Vagina (tissue), 2 donors: Measurements from ENCODE around the gene MEGF6. TPM values are rescaled to one million over a fixed set of nuclear protein-coding genes. Genes with fewer than 3 reads are reported as not detected.

Experiments used
- DNase-seq, 2 donors: peaks; one replicate each; pipeline ENCODE4 v3.0.0-alpha.2; 2017; ENCODE audit errors: extremely low spot score in 2 of 2
- H3K27ac ChIP-seq: fragments of 200-600 bp; sonication (generic); one replicate; pipeline ENCODE4 v1.5.1; 2019
- H3K27me3 ChIP-seq: fragments of 200-600 bp; sonication (generic); one replicate; pipeline ENCODE4 v1.5.1; 2019
- H3K36me3 ChIP-seq, 2 donors: fragments of 200-600 bp; sonication (generic); one replicate each; pipeline ENCODE4 v1.5.1; 2017 to 2019
- H3K4me1 ChIP-seq: fragments of 200-600 bp; sonication (generic); one replicate; pipeline ENCODE4 v1.5.1; 2019
- H3K4me3 ChIP-seq, 2 donors: fragments of 200-600 bp; sonication (generic); 1 replicate in 1 of 2; 2 replicates in 1 of 2; pipeline ENCODE4 v1.5.1; 2016 to 2019
- H3K9me3 ChIP-seq: fragments of 200-600 bp; sonication (generic); one replicate; pipeline ENCODE4 v1.5.1; 2019
- POLR2A ChIP-seq, 2 donors: fragments of 450-650 bp; IDR thresholded peaks; one replicate each; pipeline ENCODE4 v1.6.1; 2017; ENCODE audit warnings: antibody characterized with exemption in 2 of 2, mild to moderate bottlenecking in 2 of 2, moderate library complexity in 2 of 2
- POLR2AphosphoS5 ChIP-seq, 2 donors: sonication (generic); formaldehyde crosslinking; IDR thresholded peaks; one replicate each; pipeline ENCODE4 v1.9.0; 2017; ENCODE audit warnings: antibody characterized with exemption in 2 of 2, mild to moderate bottlenecking in 2 of 2, low read depth in 1 of 2; ENCODE audit not compliant: insufficient read depth in 1 of 2
- intact Hi-C: fragments of 100-400 bp; cut with DNase I; formaldehyde crosslinking; loops from one replicate; pipeline ENCODE4 v1.15.1; 2023
- total RNA-seq: library from RNA; depleted of rRNA; stranded (reverse); fragments of >200 nt; gene quantifications from one replicate; pipeline ENCODE4 v1.2.3, GENCODE V29; 2016
- TF ChIP-seq, protein P1 (sequence below), 3 experiments: fragments of 450-650 bp in 2 of 3; fragments of 200-600 bp in 1 of 3; sonication (generic) in 1 of 3; IDR thresholded peaks; one replicate each; pipeline ENCODE4 v1.5.1; 2017 to 2019; ENCODE audit warnings: antibody characterized with exemption in 3 of 3, mild to moderate bottlenecking in 2 of 3, moderate library complexity in 2 of 3

MEGF6 gene
- total RNA-seq, 1 donor from 2014 or later: 37.6 TPM

DNA sequence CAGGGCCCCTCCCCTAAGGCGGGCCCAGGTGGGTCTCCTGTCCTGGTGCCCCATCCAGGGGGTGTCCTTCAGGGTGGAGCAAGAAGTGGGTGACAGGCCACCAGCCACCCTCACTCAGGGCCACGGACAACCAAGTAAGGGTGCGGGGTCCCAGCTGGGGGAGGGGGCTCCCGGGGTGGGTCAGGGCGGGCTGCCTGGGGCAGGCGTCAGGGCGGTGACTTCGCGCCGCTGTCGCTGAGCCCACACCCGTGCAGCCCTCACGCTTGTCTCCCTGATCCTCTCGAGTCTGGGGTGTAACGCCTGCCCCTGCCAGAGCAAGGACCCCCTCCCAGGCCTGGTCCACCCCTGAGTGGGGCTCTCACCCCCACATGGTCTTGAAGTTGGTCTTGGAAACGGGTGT, 134.6 kb downstream of the MEGF6 start:
- no peaks in the 10 kb centered on the region for H3K27me3 ChIP-seq
- H3K4me1 ChIP-seq: peaks cover 34% of the 10 kb centered on the region
- H3K4me3 ChIP-seq: no peak overlapping the region
- H3K36me3 ChIP-seq: no peaks in the 10 kb centered on the region
- no peaks in the 10 kb centered on the region for H3K9me3 ChIP-seq
- intact Hi-C loops: no loop called here
- no peak overlapping the region for H3K27ac ChIP-seq
- no peak for DNase-seq
- TF ChIP-seq, protein P1, sequence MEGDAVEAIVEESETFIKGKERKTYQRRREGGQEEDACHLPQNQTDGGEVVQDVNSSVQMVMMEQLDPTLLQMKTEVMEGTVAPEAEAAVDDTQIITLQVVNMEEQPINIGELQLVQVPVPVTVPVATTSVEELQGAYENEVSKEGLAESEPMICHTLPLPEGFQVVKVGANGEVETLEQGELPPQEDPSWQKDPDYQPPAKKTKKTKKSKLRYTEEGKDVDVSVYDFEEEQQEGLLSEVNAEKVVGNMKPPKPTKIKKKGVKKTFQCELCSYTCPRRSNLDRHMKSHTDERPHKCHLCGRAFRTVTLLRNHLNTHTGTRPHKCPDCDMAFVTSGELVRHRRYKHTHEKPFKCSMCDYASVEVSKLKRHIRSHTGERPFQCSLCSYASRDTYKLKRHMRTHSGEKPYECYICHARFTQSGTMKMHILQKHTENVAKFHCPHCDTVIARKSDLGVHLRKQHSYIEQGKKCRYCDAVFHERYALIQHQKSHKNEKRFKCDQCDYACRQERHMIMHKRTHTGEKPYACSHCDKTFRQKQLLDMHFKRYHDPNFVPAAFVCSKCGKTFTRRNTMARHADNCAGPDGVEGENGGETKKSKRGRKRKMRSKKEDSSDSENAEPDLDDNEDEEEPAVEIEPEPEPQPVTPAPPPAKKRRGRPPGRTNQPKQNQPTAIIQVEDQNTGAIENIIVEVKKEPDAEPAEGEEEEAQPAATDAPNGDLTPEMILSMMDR (IDR thresholded peaks at IDR 0.05): no peak
- TF ChIP-seq POLR2A (IDR thresholded peaks at IDR 0.05) (no peak), POLR2AphosphoS5 (IDR thresholded peaks at IDR 0.05; ENCODE audit: insufficient read depth in 1 of 2, low read depth in 1 of 2) (no peak)

DNA sequence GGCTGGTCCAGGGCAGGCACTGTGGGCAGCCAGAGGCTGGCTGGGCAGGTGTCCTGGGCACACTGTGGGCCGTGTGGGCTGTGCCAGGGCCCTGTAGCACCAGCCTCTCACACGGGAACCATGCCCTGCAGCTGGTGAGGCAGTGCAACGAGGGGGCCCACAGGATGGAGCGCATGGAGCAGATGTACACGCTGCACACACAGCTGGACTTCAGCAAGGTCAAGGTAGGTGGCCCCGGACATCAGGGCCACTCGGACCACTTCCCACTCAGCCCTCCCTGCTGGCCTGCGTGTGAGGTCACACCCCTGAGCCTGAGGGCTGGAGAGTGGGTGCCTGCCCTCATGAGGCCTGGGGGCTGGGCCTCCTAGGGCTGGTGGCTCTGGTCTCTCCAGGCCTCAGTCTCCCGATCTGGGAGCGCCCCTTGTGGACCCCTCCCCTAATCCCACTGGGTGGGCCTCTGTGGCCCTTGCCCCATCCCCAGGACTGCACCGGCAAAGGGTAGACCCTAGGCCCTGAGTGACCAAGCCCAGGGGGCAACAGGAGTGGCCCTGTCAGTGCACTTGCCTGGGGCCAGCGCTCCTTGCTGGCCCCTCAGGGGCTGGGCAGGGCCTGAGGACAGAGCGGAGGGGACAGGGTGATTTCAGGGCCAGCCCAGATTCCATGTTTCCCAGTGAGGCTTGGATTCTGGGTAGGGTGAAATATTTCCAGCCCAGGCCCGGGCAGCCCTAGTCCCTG, 135.3 kb downstream of the MEGF6 start:
- TF ChIP-seq, protein P1 (IDR thresholded peaks at IDR 0.05): no peak
- TF ChIP-seq POLR2A (IDR thresholded peaks at IDR 0.05): no peak
- no peak for TF ChIP-seq POLR2AphosphoS5 (IDR thresholded peaks at IDR 0.05; ENCODE audit: insufficient read depth in 1 of 2, low read depth in 1 of 2)
- no peak overlapping the region for H3K27ac ChIP-seq
- H3K36me3 ChIP-seq: no peaks in the 10 kb centered on the region
- H3K9me3 ChIP-seq: no peaks in the 10 kb centered on the region
- H3K4me3 ChIP-seq: no peak overlapping the region
- no peak for DNase-seq
- H3K4me1 ChIP-seq: peaks cover 35% of the 10 kb centered on the region
- intact Hi-C loops: no loop called here
- H3K27me3 ChIP-seq: no peaks in the 10 kb centered on the region

DNA sequence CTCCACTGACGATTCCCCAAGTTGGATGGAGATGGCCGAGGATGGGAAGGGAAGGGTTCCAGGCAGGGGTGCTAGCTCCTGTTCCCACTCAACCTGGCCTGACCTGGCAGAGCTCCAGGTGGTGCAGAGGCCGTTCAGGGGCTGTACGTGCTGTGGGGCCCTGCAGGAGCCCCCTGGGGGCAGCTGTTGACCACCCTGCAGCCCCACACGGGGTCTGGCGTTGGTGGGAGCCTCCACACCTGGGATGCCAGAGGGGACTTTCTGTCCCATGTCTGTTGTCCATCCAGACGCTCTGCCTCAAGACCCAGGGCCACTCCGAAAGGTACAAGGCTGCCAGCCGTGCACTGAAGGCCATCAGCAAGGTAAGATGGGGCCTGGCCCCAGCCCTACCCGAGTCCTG, 136.9 kb downstream of the MEGF6 start:
- Histone ChIP-seq H3K9me3 (no peaks in the 10 kb centered on the region), H3K27ac (no peak overlapping the region), H3K4me1 (peaks cover 48% of the 10 kb centered on the region), H3K36me3 (no peaks in the 10 kb centered on the region), H3K27me3 (no peaks in the 10 kb centered on the region), H3K4me3 (no peak overlapping the region)
- DNase-seq: no peak
- TF ChIP-seq POLR2AphosphoS5 (IDR thresholded peaks at IDR 0.05; ENCODE audit: insufficient read depth in 1 of 2, low read depth in 1 of 2) (no peak), POLR2A (IDR thresholded peaks at IDR 0.05) (no peak)
- TF ChIP-seq, protein P1 (IDR thresholded peaks at IDR 0.05): no peak
- intact Hi-C loops: no loop called here

DNA sequence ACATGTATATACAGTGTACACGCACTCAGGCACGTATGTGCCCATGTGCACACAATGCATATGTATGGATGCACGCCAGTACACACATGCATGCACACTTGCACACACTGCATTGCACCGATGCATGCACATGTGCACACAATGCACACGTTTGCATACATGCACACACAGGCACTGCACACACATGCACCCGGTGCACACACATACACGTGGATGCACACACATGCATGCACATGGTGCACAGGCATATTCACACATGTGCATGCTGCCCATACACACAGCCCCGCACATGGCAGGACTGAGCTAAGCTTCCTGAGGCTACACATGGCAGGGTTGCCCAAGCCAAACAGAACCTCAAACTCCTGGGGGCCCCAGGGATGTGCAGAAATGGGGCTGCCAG, 137.3 kb downstream of the MEGF6 start:
- intact Hi-C loops: no loop called here
- Histone ChIP-seq H3K27ac (no peak overlapping the region), H3K4me1 (peaks cover 51% of the 10 kb centered on the region), H3K27me3 (no peaks in the 10 kb centered on the region), H3K36me3 (no peaks in the 10 kb centered on the region), H3K4me3 (no peak overlapping the region), H3K9me3 (no peaks in the 10 kb centered on the region)
- TF ChIP-seq, protein P1 (IDR thresholded peaks at IDR 0.05): no peak
- TF ChIP-seq POLR2AphosphoS5 (IDR thresholded peaks at IDR 0.05; ENCODE audit: insufficient read depth in 1 of 2, low read depth in 1 of 2) (no peak), POLR2A (IDR thresholded peaks at IDR 0.05) (no peak)
- no peak for DNase-seq

DNA sequence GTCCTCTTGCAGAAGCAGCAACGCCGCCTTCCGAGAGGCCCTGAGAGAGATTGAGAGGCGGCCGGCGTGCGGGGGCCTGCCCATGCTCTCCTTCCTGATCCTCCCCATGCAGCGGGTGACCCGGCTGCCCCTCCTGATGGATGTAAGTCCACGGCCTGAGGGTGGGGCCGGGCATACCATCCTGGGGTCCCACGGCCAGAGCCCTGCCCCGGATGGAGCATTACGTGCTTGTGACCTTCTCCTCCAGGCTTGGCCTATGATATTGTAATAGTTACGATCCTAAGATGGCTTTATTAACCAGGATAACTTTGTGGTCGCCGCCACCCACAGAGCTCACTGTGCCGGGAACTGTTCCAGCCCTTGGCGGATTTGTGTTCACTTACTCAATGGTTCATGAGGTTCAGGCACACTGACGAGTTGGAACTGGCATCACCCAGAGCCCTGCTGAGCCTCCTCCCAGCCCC, 137.9 kb downstream of the MEGF6 start:
- Histone ChIP-seq H3K27ac (no peak overlapping the region), H3K9me3 (no peaks in the 10 kb centered on the region), H3K36me3 (no peaks in the 10 kb centered on the region), H3K4me1 (peaks cover 53% of the 10 kb centered on the region), H3K4me3 (no peak overlapping the region), H3K27me3 (no peaks in the 10 kb centered on the region)
- no peak for DNase-seq
- TF ChIP-seq, protein P1 (IDR thresholded peaks at IDR 0.05): no peak
- peak in 1 of 2 donors; percentile 15 for TF ChIP-seq POLR2AphosphoS5 (IDR thresholded peaks at IDR 0.05; ENCODE audit: insufficient read depth in 1 of 2, low read depth in 1 of 2)
- no peak for TF ChIP-seq POLR2A (IDR thresholded peaks at IDR 0.05)
- intact Hi-C loops: no loop called here
